ENCODE data around the gene CBX5.

- no peak for TF ChIP-seq CTCF (IDR thresholded peaks at IDR 0.05 in 2 of 3, conservative IDR thresholded peaks at IDR 0.05 in 1 of 3; ENCODE audit: control insufficient read depth in 2 of 3, extremely low read depth in 1 of 3, insufficient read depth in 1 of 3, low read depth in 3 of 3, low read length in 3 of 3)
- TF ChIP-seq ELK1 (IDR thresholded peaks at IDR 0.05; ENCODE audit: low read depth, low read length), result no peak
- no peak for TF ChIP-seq RAD21 (IDR thresholded peaks at IDR 0.05; ENCODE audit: insufficient read depth, low read depth, low read length)
- TF ChIP-seq FOXK2 (IDR thresholded peaks at IDR 0.05), result no peak
- TF ChIP-seq EZH2 (IDR thresholded peaks at IDR 0.05; ENCODE audit: borderline replicate concordance, control insufficient read depth, low read depth, low read length), result no peak
- TF ChIP-seq LARP7 (IDR thresholded peaks at IDR 0.05), result no peak
- TF ChIP-seq SUZ12 (IDR thresholded peaks at IDR 0.05; ENCODE audit: unreplicated experiment), result no peak
- TF ChIP-seq BHLHE40 (IDR thresholded peaks at IDR 0.05; ENCODE audit: borderline replicate concordance in 1 of 2, low read depth in 2 of 2, low read length in 1 of 2), result no peak
- TF ChIP-seq POLR2A (IDR thresholded peaks at IDR 0.05; ENCODE audit: low read depth, low read length), result no peak
Measured at GRCh38 chr12:54182086-54182485, 97.8 kb downstream of the CBX5 start.

Measured in GM12878 (cell line).